Kidney (tissue), 14 donors: ENCODE results near the gene LTBP1. TPM values are rescaled to one million over a fixed set of nuclear protein-coding genes. Genes with fewer than 3 reads are reported as not detected.

Source experiments
- DNase-seq, 5 donors: peaks; one replicate each; pipeline ENCODE4 v3.0.0-alpha.2; 2013 to 2020
- FAIRE-seq: peaks from 2 replicates; lab custom pipeline; 2012; peaks lifted over from hg19 to GRCh38; lab: Jason Lieb, UNC
- H3K27ac ChIP-seq, 2 donors: one replicate each; pipeline ENCODE4 v1.7.0; 2013; ENCODE audit warnings: low read depth in 2 of 2, low read length in 2 of 2, inconsistent platforms in 1 of 2
- H3K27me3 ChIP-seq: one replicate; pipeline ENCODE4 v1.7.1; 2013; ENCODE audit warnings: low read length, inconsistent platforms; ENCODE audit not compliant: control insufficient read depth, insufficient read depth
- H3K36me3 ChIP-seq, 3 donors: one replicate each; pipeline versions ENCODE4 v1.7.0 to v1.7.1; 2013; ENCODE audit warnings: low read length in 3 of 3, control low read depth in 1 of 3, inconsistent platforms in 1 of 3; ENCODE audit not compliant: insufficient read depth in 3 of 3, control insufficient read depth in 2 of 3
- H3K4me1 ChIP-seq, 3 donors: one replicate each; pipeline versions ENCODE4 v1.7.0 to v1.7.1; 2013; ENCODE audit warnings: low read length in 3 of 3, inconsistent platforms in 1 of 3, low read depth in 1 of 3; ENCODE audit not compliant: control insufficient read depth in 2 of 3, insufficient read depth in 2 of 3
- H3K4me3 ChIP-seq, 3 donors: one replicate each; pipeline versions ENCODE4 v1.7.0 to v1.8.1; 2013; ENCODE audit warnings: low read length in 3 of 3, control low read depth in 1 of 3, inconsistent platforms in 1 of 3
- H3K9ac ChIP-seq, 3 donors: one replicate each; pipeline versions ENCODE4 v1.7.0 to v1.7.1; 2013; ENCODE audit warnings: low read length in 3 of 3, control low read depth in 1 of 3, inconsistent platforms in 1 of 3
- H3K9me3 ChIP-seq, 3 donors: one replicate each; pipeline versions ENCODE4 v1.7.0 to v1.7.1; 2013; ENCODE audit warnings: low read length in 3 of 3, control low read depth in 1 of 3, inconsistent platforms in 1 of 3; ENCODE audit not compliant: control insufficient read depth in 2 of 3, insufficient read depth in 1 of 3
- CTCF ChIP-seq: IDR thresholded peaks from 3 replicates; pipeline ENCODE4 v1.5.1; 2012; ENCODE audit warnings: mild to moderate bottlenecking, moderate library complexity, borderline replicate concordance; ENCODE audit not compliant: insufficient read depth; ENCODE audit errors: extremely low read depth
- intact Hi-C: fragments of 100-400 bp; cut with DNase I; formaldehyde crosslinking; loops from one replicate; pipeline ENCODE4 v1.11.1; 2022
- polyA plus RNA-seq: library from polyadenylated mRNA; stranded (reverse); fragments of 350-450 nt; fragmentation: Illumina TruSeq; extraction: RNeasy Lipid Tissue Mini Kit (QIAGEN cat#74804); gene quantifications from one replicate; pipeline ENCODE4 v1.2.3, GENCODE V29; 2014; ENCODE audit warnings: low read depth, low replicate concordance; ENCODE audit not compliant: insufficient read depth
- total RNA-seq: library from RNA; stranded (reverse); fragmentation: NEBNext Ultra II Directional; extraction: Animal tissue kit (Norgen Biotek cat#: 25700); gene quantifications from one replicate; pipeline ENCODE4 v1.2.1, GENCODE V29; 2021
- donor health status: control.
- donor health status: control.
- donor health status: control.
- donor health status: control.
- donor health status: control.
- donor health status: DM: yes; HTN: yes; CAD: no.
- donor health status: Normal renal cell carcinoma (clear cell type).

The LTBP1 gene
- total and polyA plus RNA-seq, 2 donors from 2014 or later, result 9.3 to 39.8 TPM

- Histone ChIP-seq H3K4me3 (no peak overlapping the region), H3K36me3 (no peaks in the 10 kb centered on the region), H3K27me3 (no peaks in the 10 kb centered on the region), H3K9ac (no peak overlapping the region), H3K27ac (no peak overlapping the region), H3K4me1 (no peaks in the 10 kb centered on the region), H3K9me3 (no peaks in the 10 kb centered on the region)
- intact Hi-C loops, result no loop called here
- no peak for TF ChIP-seq CTCF
- DNase-seq (no peak), FAIRE-seq (no peak)
These were observed 44.6 kb upstream of the LTBP1 start for GRCh38 chr2:32902174-32902573.

GRCh38 chr2:32902986-32903385, 43.8 kb upstream of the LTBP1 start:
- Histone ChIP-seq H3K36me3 (no peaks in the 10 kb centered on the region), H3K27ac (no peak overlapping the region), H3K4me1 (no peaks in the 10 kb centered on the region), H3K9ac (no peak overlapping the region), H3K27me3 (no peaks in the 10 kb centered on the region), H3K4me3 (no peak overlapping the region), H3K9me3 (no peaks in the 10 kb centered on the region)
- no peak for TF ChIP-seq CTCF
- no peak for DNase-seq
- FAIRE-seq, result no peak
- intact Hi-C loops, result no loop called here

- H3K4me1 ChIP-seq, result no peaks in the 10 kb centered on the region
- H3K4me3 ChIP-seq, result no peak overlapping the region
- no peak overlapping the region for H3K9ac ChIP-seq
- H3K27ac ChIP-seq, result no peak overlapping the region
- FAIRE-seq (no peak), DNase-seq (no peak)
- no peaks in the 10 kb centered on the region for H3K36me3 ChIP-seq
- H3K9me3 ChIP-seq, result no peaks in the 10 kb centered on the region
- no peak for TF ChIP-seq CTCF
- H3K27me3 ChIP-seq, result no peaks in the 10 kb centered on the region
- intact Hi-C loops, result no loop called here
These were observed 42.7 kb upstream of the LTBP1 start for GRCh38 chr2:32904074-32904473.

- Histone ChIP-seq H3K36me3 (no peaks in the 10 kb centered on the region), H3K27ac (no peak overlapping the region), H3K27me3 (no peaks in the 10 kb centered on the region), H3K9me3 (no peaks in the 10 kb centered on the region), H3K9ac (no peak overlapping the region), H3K4me1 (no peaks in the 10 kb centered on the region), H3K4me3 (no peak overlapping the region)
- FAIRE-seq (no peak), DNase-seq (no peak)
- no peak for TF ChIP-seq CTCF
- intact Hi-C loops, result no loop called here
These were observed 42.0 kb upstream of the LTBP1 start for GRCh38 chr2:32904751-32905150.
